ENCODE measurements around the gene TENM3. TPM values are rescaled to one million over a fixed set of nuclear protein-coding genes. Genes with fewer than 3 reads are reported as not detected.

The TENM3 gene
- total and polyA plus RNA-seq, 2 donors (not counting 3 experiments of a cell fraction or from before 2014, with no cell fraction given) = 3.2 to 6.2 TPM

- DNase-seq (ENCODE audit: low read depth, low spot score) (no peak), FAIRE-seq (no peak)
- Histone ChIP-seq H3K4me3 (replicated peaks in 1 of 3; ENCODE audit: insufficient read depth in 1 of 3, low read depth in 1 of 3, low read length in 3 of 3) (no peak overlapping the region), H3K27me3 (ENCODE audit: control insufficient read depth in 2 of 2, insufficient read depth in 2 of 2, low read length in 2 of 2) (no peaks in the 10 kb centered on the region), H3K9ac (replicated peaks; ENCODE audit: extremely low read depth, insufficient read depth, low read length) (no peak overlapping the region), H3K9me1 (replicated peaks; ENCODE audit: control insufficient read depth, extremely low read depth, insufficient read depth, low read length) (no peaks in the 10 kb centered on the region), H4K20me1 (replicated peaks; ENCODE audit: control insufficient read depth, extremely low read depth, insufficient read depth, low read length) (no peaks in the 10 kb centered on the region), H3K9me3 (replicated peaks; ENCODE audit: control insufficient read depth, insufficient read depth, low read length) (no peaks in the 10 kb centered on the region), H3K27ac (ENCODE audit: insufficient read depth, low read depth, low read length) (no peak overlapping the region), H3K4me1 (ENCODE audit: control insufficient read depth, extremely low read depth, insufficient read depth, low read length) (peaks cover 3% of the 10 kb centered on the region), H2AFZ (ENCODE audit: low read depth, low read length) (no peak overlapping the region), H3K36me3 (ENCODE audit: control insufficient read depth in 2 of 2, extremely low read depth in 1 of 2, insufficient read depth in 2 of 2, low read length in 2 of 2) (no peaks in the 10 kb centered on the region), H3K79me2 (ENCODE audit: control insufficient read depth, insufficient read depth, low read length) (no peaks in the 10 kb centered on the region), H3K4me2 (ENCODE audit: insufficient read depth, low read length) (no peak overlapping the region)
- ChIA-PET CTCF (no interaction called here), POLR2A (no interaction called here)
- intact Hi-C loops (cut with micrococcal nuclease) = no loop called here
- BruUV-seq (replicated peaks) = no TSS peak
- dilution Hi-C loops (cut with MboI; ENCODE audit: extremely low pct_ligation_motif_present, low sequenced_read_pairs) = no loop called here
- TF ChIP-seq JUN (IDR thresholded peaks at IDR 0.05; ENCODE audit: borderline replicate concordance, insufficient read depth, insufficient read length, low read depth) = no peak
- TF ChIP-seq GATA2 (IDR thresholded peaks at IDR 0.05; ENCODE audit: insufficient read depth, insufficient read length, low read depth, low read length) = no peak
- no peak for TF ChIP-seq MAX (IDR thresholded peaks at IDR 0.05; ENCODE audit: insufficient read depth, insufficient read length)
- TF ChIP-seq EZH2 (IDR thresholded peaks at IDR 0.05; ENCODE audit: borderline replicate concordance, low read depth, low read length, severe bottlenecking) = no peak
- TF ChIP-seq CTCF (IDR thresholded peaks at IDR 0.05; ENCODE audit: extremely low read depth in 1 of 2, insufficient read depth in 1 of 2, low read depth in 1 of 2, low read length in 2 of 2) = no peak
- TF ChIP-seq POLR2AphosphoS5 (IDR thresholded peaks at IDR 0.05; ENCODE audit: insufficient read depth, low read depth, low read length) = no peak
- TF ChIP-seq FOS (IDR thresholded peaks at IDR 0.05; ENCODE audit: borderline replicate concordance, insufficient read depth, low read length) = no peak
Observed at GRCh38 chr4:182576601-182577289, 333.5 kb downstream of the TENM3 start.
